Measurements from ENCODE around the gene NUMB.

DNA sequence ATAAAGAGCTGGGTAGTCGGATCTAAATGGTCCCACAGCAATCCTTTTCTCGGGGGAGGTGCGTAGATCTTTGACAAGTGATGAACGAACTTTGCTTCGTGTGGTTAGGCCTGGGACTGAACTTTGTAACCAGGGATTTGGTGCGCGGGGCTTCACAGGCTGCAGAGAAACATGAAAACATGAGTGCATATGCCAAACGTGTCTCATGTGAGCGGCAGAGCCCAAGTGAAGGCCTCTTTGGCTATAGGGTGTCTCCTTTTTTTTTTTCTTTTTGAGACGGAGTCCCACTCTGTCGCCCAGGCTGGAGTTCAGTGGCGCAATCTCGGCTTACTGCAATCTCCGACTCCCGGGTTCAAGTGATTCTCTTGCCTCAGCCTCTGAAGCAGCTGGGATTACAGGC, 20.3 kb upstream of the NUMB start:
- TF ChIP-seq EZH2 (IDR thresholded peaks at IDR 0.05; ENCODE audit: insufficient read depth, poor library complexity, severe bottlenecking) = no peak
- no peak for TF ChIP-seq EZH2phosphoT487 (IDR thresholded peaks at IDR 0.05; ENCODE audit: insufficient read depth, low read depth)

Data from GM23248 (cell line).